HepG2 (cell line): ENCODE results near the gene TNFSF15. TPM values are rescaled to one million over a fixed set of nuclear protein-coding genes. Genes with fewer than 3 reads are reported as not detected.

Source experiments
- ATAC-seq: fragments of 200-7000 bp; cut with Tn5 transposase; 3 replicates; pipeline ENCODE4 v1.9.1; 2020; ENCODE audit warnings: mild to moderate bottlenecking, moderate library complexity
- BruUV-seq: library from RNA; stranded (reverse); fragments of 400-500 nt; replicated peaks from 2 replicates; lab custom pipeline; 2021; lab: Mats Ljungman, UMichigan
- CTCF ChIA-PET: fragments of 300-600 bp; formaldehyde crosslinking; extraction: SDS; loops from one replicate; lab custom pipeline; 2021; ENCODE audit warnings: low total read pairs, inconsistent platforms, low intra/inter-chr PET ratio; lab: Yijun Ruan, JAX
- POLR2A ChIA-PET: fragments of 350-600 bp; sonication (Branson Sonifier 250); formaldehyde crosslinking; loops from one replicate; lab custom pipeline; 2020; ENCODE audit warnings: antibody characterized with exemption, inconsistent platforms; lab: Yijun Ruan, JAX
- DNase-seq: peaks from one replicate; pipeline ENCODE4 v3.0.0-alpha.2; 2015; ENCODE audit warnings: low spot score
- FAIRE-seq: peaks from 3 replicates; lab custom pipeline; 2011; peaks lifted over from hg19 to GRCh38; lab: Jason Lieb, UNC
- H2AFZ ChIP-seq: one replicate; pipeline ENCODE4 v1.6.1; 2011; ENCODE audit warnings: low read length, inconsistent platforms
- H3K27ac ChIP-seq: fragments of 300-600 bp; 3 replicates; pipeline ENCODE4 v1.8.0; 2011; ENCODE audit warnings: mixed run types, mild to moderate bottlenecking, mixed read lengths, low read length, inconsistent platforms; ENCODE audit not compliant: insufficient read depth; ENCODE audit errors: extremely low read length
- H3K27me3 ChIP-seq, 2 experiments: fragments of 200-600 bp in 1 of 2; 2 replicates in 1 of 2; 3 replicates in 1 of 2; pipeline versions ENCODE4 v1.6.0 to v1.8.0; 2011; ENCODE audit warnings: low read length in 2 of 2, mild to moderate bottlenecking in 2 of 2, moderate library complexity in 2 of 2, inconsistent platforms in 1 of 2; ENCODE audit not compliant: insufficient read depth in 2 of 2, control insufficient read depth in 1 of 2
- H3K36me3 ChIP-seq, 2 experiments: fragments of 200-600 bp in 1 of 2; replicated peaks in 1 of 2; 2 replicates in 1 of 2; 3 replicates in 1 of 2; pipeline versions ENCODE4 v1.5.1 to v1.8.0; 2011; ENCODE audit warnings: low read length in 2 of 2, inconsistent platforms in 1 of 2; ENCODE audit not compliant: insufficient read depth in 2 of 2, control insufficient read depth in 1 of 2
- H3K4me1 ChIP-seq: 2 replicates; pipeline ENCODE4 v1.5.1; 2012; ENCODE audit warnings: low read length, inconsistent platforms; ENCODE audit not compliant: insufficient read depth
- H3K4me2 ChIP-seq: 2 replicates; pipeline ENCODE4 v1.6.0; 2011; ENCODE audit warnings: low read depth, low read length, inconsistent platforms
- H3K4me3 ChIP-seq, 3 experiments: fragments of 200-600 bp in 1 of 3; sonication (generic), shearing (Covaris generic) in 1 of 3; replicated peaks in 1 of 3; 2 replicates each; pipeline ENCODE4 v1.5.1; 2011 to 2016; ENCODE audit warnings: low read length in 3 of 3, inconsistent platforms in 2 of 3, low read depth in 2 of 3, mild to moderate bottlenecking in 2 of 3, control low read depth in 1 of 3, mixed read lengths in 1 of 3; ENCODE audit not compliant: insufficient read depth in 1 of 3
- H3K79me2 ChIP-seq: one replicate; pipeline ENCODE4 v1.6.1; 2011; ENCODE audit warnings: low read length, inconsistent platforms; ENCODE audit not compliant: insufficient read depth
- H3K9ac ChIP-seq: 2 replicates; pipeline ENCODE4 v1.6.0; 2011; ENCODE audit warnings: mild to moderate bottlenecking, low read depth, low read length, inconsistent platforms; ENCODE audit not compliant: insufficient read depth
- H3K9me3 ChIP-seq: 2 replicates; pipeline ENCODE4 v1.5.1; 2012; ENCODE audit warnings: mild to moderate bottlenecking, low read length
- H4K20me1 ChIP-seq: 2 replicates; pipeline ENCODE4 v1.6.0; 2011; ENCODE audit warnings: inconsistent platforms, mild to moderate bottlenecking, low read length, moderate library complexity; ENCODE audit not compliant: insufficient read depth
- CCAR2 ChIP-seq: fragments of 200-400 bp; formaldehyde crosslinking; optimal IDR thresholded peaks from 2 replicates; pipeline ENCODE3; 2018; ENCODE audit warnings: low read depth, mild to moderate bottlenecking, low read length, moderate library complexity
- CEBPB ChIP-seq: IDR thresholded peaks from 2 replicates; pipeline ENCODE4 v1.6.1; 2011; ENCODE audit warnings: low read depth, low read length, improper control_type of control experiment, borderline replicate concordance
- HOXA9 ChIP-seq: sonication (generic); formaldehyde crosslinking; IDR thresholded peaks from 2 replicates; pipeline ENCODE4 v1.8.1; 2022; ENCODE audit warnings: missing genetic modification reagents, mild to moderate bottlenecking, moderate library complexity, borderline replicate concordance
- KLF11 ChIP-seq: IDR thresholded peaks from 2 replicates; pipeline ENCODE4 v1.6.1; 2016; ENCODE audit warnings: missing compliant biosample characterization
- NPAS2 ChIP-seq: sonication (generic); formaldehyde crosslinking; IDR thresholded peaks from 2 replicates; pipeline ENCODE4 v1.8.0; 2022; ENCODE audit warnings: mild to moderate bottlenecking, missing genetic modification reagents, borderline replicate concordance
- SMAD3 ChIP-seq: sonication (generic); formaldehyde crosslinking; IDR thresholded peaks from 2 replicates; pipeline ENCODE4 v1.4.0; 2020; ENCODE audit warnings: missing genetic modification reagents
- SMAD9 ChIP-seq: sonication (generic); formaldehyde crosslinking; IDR thresholded peaks from 2 replicates; pipeline ENCODE4 v1.5.1; 2020; ENCODE audit warnings: mild to moderate bottlenecking, missing genetic modification reagents
- ZKSCAN5 ChIP-seq: sonication (generic); formaldehyde crosslinking; IDR thresholded peaks from 2 replicates; pipeline ENCODE4 v1.5.1; 2020; ENCODE audit warnings: mild to moderate bottlenecking, missing genetic modification reagents
- ZNF260 ChIP-seq: sonication (generic); formaldehyde crosslinking; IDR thresholded peaks from 2 replicates; pipeline ENCODE4 v1.4.0; 2020; ENCODE audit warnings: missing genetic modification reagents, low read depth, mild to moderate bottlenecking, borderline replicate concordance
- ZNF354B ChIP-seq: sonication (generic); formaldehyde crosslinking; IDR thresholded peaks from 2 replicates; pipeline ENCODE4 v1.8.0; 2022; ENCODE audit warnings: mild to moderate bottlenecking, missing genetic modification reagents
- ZNF781 ChIP-seq: sonication (generic); formaldehyde crosslinking; IDR thresholded peaks from 2 replicates; pipeline ENCODE4 v1.5.1; 2020; ENCODE audit warnings: borderline replicate concordance, mild to moderate bottlenecking, missing genetic modification reagents; ENCODE audit errors: not compliant biosample characterization
- WGBS: methylation state at CpG from one replicate; pipeline ENCODE4 v1.1.6; 2017; ENCODE audit warnings: low lambda C conversion rate; 5-methylcytosine and 5-hydroxymethylcytosine counted together
- in situ Hi-C: cut with HindIII; loops from 2 replicates; pipeline ENCODE4 v1.10.0; 2017; ENCODE audit warnings: low pct_unique_long_range_greater_than_20kb; ENCODE audit not compliant: extremely low pct_ligation_motif_present
- intact Hi-C: fragments of 100-400 bp; cut with micrococcal nuclease; formaldehyde crosslinking; loops from one replicate; pipeline ENCODE4 v1.10.0; 2022; ENCODE audit not compliant: unreplicated experiment
- polyA plus RNA-seq, 8 experiments: library from polyadenylated mRNA; depleted of rRNA in 3 of 8; stranded (reverse) in 7 of 8; unstranded in 1 of 8; fragments of >200 nt; fragmentation: Illumina TruSeq in 4 of 8; extraction: Trizol in 4 of 8; gene quantifications; 2 replicates each; pipeline versions ENCODE4 v1.2.1 to v1.2.3, GENCODE V29; 2011 to 2016; ENCODE audit warnings: low read depth in 4 of 8, missing spikeins in 1 of 8, mixed read lengths in 1 of 8; ENCODE audit not compliant: insufficient read depth in 1 of 8
- total RNA-seq, 5 experiments: library from RNA; depleted of rRNA; stranded (reverse); fragments of >200 nt; fragmentation: Illumina TruSeq; extraction: Trizol; gene quantifications; 2 replicates each; pipeline ENCODE4 v1.2.3, GENCODE V29; 2016; ENCODE audit warnings: low read depth in 1 of 5
- TF ChIP-seq, protein P1 (sequence below): sonication (generic); formaldehyde crosslinking; IDR thresholded peaks from 2 replicates; pipeline ENCODE4 v1.8.0; 2022; ENCODE audit warnings: missing genetic modification reagents, mild to moderate bottlenecking, borderline replicate concordance
- TF ChIP-seq, protein P2 (sequence below): sonication (generic); formaldehyde crosslinking; IDR thresholded peaks from 2 replicates; pipeline ENCODE4 v1.5.0; 2020; ENCODE audit warnings: missing genetic modification reagents
- TF ChIP-seq, protein P3 (sequence below): sonication (generic); formaldehyde crosslinking; IDR thresholded peaks from 2 replicates; pipeline ENCODE4 v1.4.0; 2020; ENCODE audit warnings: missing genetic modification reagents, mild to moderate bottlenecking, borderline replicate concordance

The TNFSF15 gene
- total and polyA plus RNA-seq, 2 of the 13 experiments (the other 11 are each of a cell fraction or from before 2014, with no cell fraction given): 0.02 to 0.03 TPM

DNA sequence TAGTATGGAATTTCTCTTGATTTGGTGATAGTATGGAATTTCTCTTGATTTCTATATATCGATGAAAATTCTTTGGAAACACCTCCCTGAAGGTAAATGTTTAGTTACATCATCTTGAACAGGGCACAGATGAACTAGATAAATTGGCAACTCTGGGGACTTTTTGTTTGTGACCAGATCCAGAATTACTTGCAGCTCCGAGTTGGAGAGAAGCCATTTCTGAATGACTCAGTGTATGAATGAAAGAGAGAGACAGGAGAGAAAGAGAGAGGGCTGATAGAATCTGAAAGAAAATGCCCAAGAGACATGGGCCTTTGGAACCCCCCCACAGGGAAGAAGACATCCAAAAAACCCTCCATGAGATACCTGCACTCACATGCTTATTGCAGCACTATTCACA is 14.1 kb downstream of the TNFSF15 start:
- in situ Hi-C loops: no loop called here
- no peak overlapping the region for H3K27ac ChIP-seq
- ATAC-seq: no peak
- TF ChIP-seq, protein P1, sequence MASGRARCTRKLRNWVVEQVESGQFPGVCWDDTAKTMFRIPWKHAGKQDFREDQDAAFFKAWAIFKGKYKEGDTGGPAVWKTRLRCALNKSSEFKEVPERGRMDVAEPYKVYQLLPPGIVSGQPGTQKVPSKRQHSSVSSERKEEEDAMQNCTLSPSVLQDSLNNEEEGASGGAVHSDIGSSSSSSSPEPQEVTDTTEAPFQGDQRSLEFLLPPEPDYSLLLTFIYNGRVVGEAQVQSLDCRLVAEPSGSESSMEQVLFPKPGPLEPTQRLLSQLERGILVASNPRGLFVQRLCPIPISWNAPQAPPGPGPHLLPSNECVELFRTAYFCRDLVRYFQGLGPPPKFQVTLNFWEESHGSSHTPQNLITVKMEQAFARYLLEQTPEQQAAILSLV (CRISPR knock-in tag): no peak
- no peak for TF ChIP-seq NPAS2 (CRISPR knock-in tag)
- TF ChIP-seq, protein P2, sequence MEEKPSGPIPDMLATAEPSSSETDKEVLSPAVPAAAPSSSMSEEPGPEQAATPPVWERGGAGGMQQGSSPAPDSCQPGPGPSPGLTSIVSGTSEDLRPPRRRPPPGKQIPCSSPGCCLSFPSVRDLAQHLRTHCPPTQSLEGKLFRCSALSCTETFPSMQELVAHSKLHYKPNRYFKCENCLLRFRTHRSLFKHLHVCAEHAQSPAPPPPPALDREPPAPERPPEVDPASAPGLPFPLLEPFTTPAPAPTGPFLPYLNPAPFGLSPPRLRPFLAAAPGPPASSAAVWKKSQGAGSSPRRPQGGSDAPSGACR (CRISPR knock-in tag): no peak
- no peak for TF ChIP-seq ZNF354B (CRISPR knock-in tag)
- no peak for TF ChIP-seq ZNF781 (CRISPR knock-in tag)
- TF ChIP-seq HOXA9 (CRISPR knock-in tag): no peak
- TF ChIP-seq CEBPB: no peak
- TF ChIP-seq ZNF260 (CRISPR knock-in tag): no peak
- no peak for TF ChIP-seq CCAR2
- TF ChIP-seq KLF11 (CRISPR knock-in tag): no peak
- TF ChIP-seq ZKSCAN5 (CRISPR knock-in tag): no peak
- TF ChIP-seq, protein P3, sequence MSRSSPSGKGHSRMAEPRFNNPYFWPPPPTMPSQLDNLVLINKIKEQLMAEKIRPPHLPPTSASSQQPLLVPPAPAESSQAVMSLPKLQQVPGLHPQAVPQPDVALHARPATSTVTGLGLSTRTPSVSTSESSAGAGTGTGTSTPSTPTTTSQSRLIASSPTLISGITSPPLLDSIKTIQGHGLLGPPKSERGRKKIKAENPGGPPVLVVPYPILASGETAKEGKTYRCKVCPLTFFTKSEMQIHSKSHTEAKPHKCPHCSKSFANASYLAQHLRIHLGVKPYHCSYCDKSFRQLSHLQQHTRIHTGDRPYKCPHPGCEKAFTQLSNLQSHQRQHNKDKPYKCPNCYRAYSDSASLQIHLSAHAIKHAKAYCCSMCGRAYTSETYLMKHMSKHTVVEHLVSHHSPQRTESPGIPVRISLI: no peak
- no peak for TF ChIP-seq SMAD9 (CRISPR knock-in tag)
- TF ChIP-seq SMAD3: no peak
- ChIA-PET POLR2A (no interaction called here), CTCF (no interaction called here)
- H3K36me3 ChIP-seq: no peaks in the 10 kb centered on the region
- intact Hi-C loops: no loop called here
- no peak overlapping the region for H3K9ac ChIP-seq
- no peak overlapping the region for H3K4me2 ChIP-seq
- no peaks in the 10 kb centered on the region for H4K20me1 ChIP-seq
- no peaks in the 10 kb centered on the region for H3K79me2 ChIP-seq
- H2AFZ ChIP-seq: no peak overlapping the region
- no TSS peak for BruUV-seq
- H3K9me3 ChIP-seq: no peaks in the 10 kb centered on the region
- no peak overlapping the region for H3K4me3 ChIP-seq
- FAIRE-seq: no peak
- 37% methylated on average over 2 of the region's 2 CpGs for WGBS
- H3K27me3 ChIP-seq: no peaks in the 10 kb centered on the region; a peak in 1 of 5 replicates
- no peaks in the 10 kb centered on the region for H3K4me1 ChIP-seq
- no peak for DNase-seq
